EL (cell line): Measurements from ENCODE around the gene GRAMD1B.
A peak's percentile ranks its signal among the peaks of the same experiment; 100 is the strongest.

Experiments used
- DNase-seq: peaks from one replicate; pipeline ENCODE4 v3.0.0-alpha.2; 2016

Gene GRAMD1B

GRCh38 chr11:123575441-123575840, 145.4 kb downstream of the GRAMD1B start:
- no peak for DNase-seq

GRCh38 chr11:123576082-123576481, 146.0 kb downstream of the GRAMD1B start:
- no peak for DNase-seq

GRCh38 chr11:123576501-123576900, 146.4 kb downstream of the GRAMD1B start:
- no peak for DNase-seq

- peak; percentile 53 for DNase-seq
Observed at GRCh38 chr11:123577081-123577598, 147.1 kb downstream of the GRAMD1B start.

GRCh38 chr11:123578778-123579481, 148.9 kb downstream of the GRAMD1B start:
- no peak for DNase-seq

- no peak for DNase-seq
Observed at GRCh38 chr11:123579482-123579812, 149.4 kb downstream of the GRAMD1B start.

GRCh38 chr11:123580137-123580536, 150.1 kb downstream of the GRAMD1B start:
- no peak for DNase-seq

GRCh38 chr11:123580557-123581275, 150.6 kb downstream of the GRAMD1B start:
- peak; percentile 44 for DNase-seq

GRCh38 chr11:123581651-123582399, 151.8 kb downstream of the GRAMD1B start:
- no peak for DNase-seq

GRCh38 chr11:123582992-123583504, 153.0 kb downstream of the GRAMD1B start:
- DNase-seq: no peak

GRCh38 chr11:123584186-123584585, 154.1 kb downstream of the GRAMD1B start:
- no peak for DNase-seq

- no peak for DNase-seq
Observed at GRCh38 chr11:123584737-123585136, 154.7 kb downstream of the GRAMD1B start.

GRCh38 chr11:123585206-123585605, 155.1 kb downstream of the GRAMD1B start:
- no peak for DNase-seq

GRCh38 chr11:123585706-123586105, 155.6 kb downstream of the GRAMD1B start:
- DNase-seq: no peak

- DNase-seq: no peak
Observed at GRCh38 chr11:123586568-123586967, 156.5 kb downstream of the GRAMD1B start.

GRCh38 chr11:123587044-123587443, 157.0 kb downstream of the GRAMD1B start:
- DNase-seq: peak; percentile 17

- DNase-seq: no peak
Observed at GRCh38 chr11:123587559-123587958, 157.5 kb downstream of the GRAMD1B start.

- no peak for DNase-seq
Observed at GRCh38 chr11:123588117-123588863, 158.2 kb downstream of the GRAMD1B start.

- DNase-seq: no peak
Observed at GRCh38 chr11:123588864-123589262, 158.8 kb downstream of the GRAMD1B start.

GRCh38 chr11:123590296-123590912, 160.3 kb downstream of the GRAMD1B start:
- peak; percentile 84 for DNase-seq

- DNase-seq: no peak
Observed at GRCh38 chr11:123593570-123593969, 163.5 kb downstream of the GRAMD1B start.
